Activated naive CD4-positive, alpha-beta T cell treated with anti-CD3 and anti-CD28 coated beads, Interleukin-2, amount 10 ng/mL, durations not matched to agents 7 days and 5 days (primary cell): ENCODE measurements around the gene ADGRB2.
A peak's percentile ranks its signal among the peaks of the same experiment; 100 is the strongest.
"Not testable (repeated sequence)": the region's sequence is repeated elsewhere in the genome, so short reads cannot be mapped to it uniquely, and the experiment has no call there.

Experiments used
- CTCF ChIA-PET: fragments of 350-600 bp; sonication (Branson Sonifier 250); formaldehyde crosslinking; loops from one replicate; lab custom pipeline; 2021; ENCODE audit warnings: antibody characterized with exemption; lab: Charles Lee
- DNase-seq: peaks from one replicate; pipeline ENCODE4 v3.0.0-alpha.2; 2020
- H3K27ac Mint-ChIP-seq: one replicate; pipeline ENCODE4 v1.8.0; 2021; ENCODE audit warnings: mild to moderate bottlenecking, moderate library complexity, mixed read lengths
- H3K27me3 Mint-ChIP-seq: one replicate; pipeline ENCODE4 v1.8.0; 2021; ENCODE audit warnings: mild to moderate bottlenecking, mixed read lengths
- H3K36me3 Mint-ChIP-seq: one replicate; pipeline ENCODE4 v1.8.0; 2021; ENCODE audit warnings: mixed read lengths
- H3K4me1 Mint-ChIP-seq: one replicate; pipeline ENCODE4 v1.8.0; 2021; ENCODE audit warnings: mixed read lengths
- H3K4me3 Mint-ChIP-seq: one replicate; pipeline ENCODE4 v1.8.0; 2021; ENCODE audit warnings: mild to moderate bottlenecking, moderate library complexity, mixed read lengths
- H3K9me3 Mint-ChIP-seq: one replicate; pipeline ENCODE4 v1.8.0; 2021; ENCODE audit warnings: mixed read lengths

ADGRB2 gene

DNA sequence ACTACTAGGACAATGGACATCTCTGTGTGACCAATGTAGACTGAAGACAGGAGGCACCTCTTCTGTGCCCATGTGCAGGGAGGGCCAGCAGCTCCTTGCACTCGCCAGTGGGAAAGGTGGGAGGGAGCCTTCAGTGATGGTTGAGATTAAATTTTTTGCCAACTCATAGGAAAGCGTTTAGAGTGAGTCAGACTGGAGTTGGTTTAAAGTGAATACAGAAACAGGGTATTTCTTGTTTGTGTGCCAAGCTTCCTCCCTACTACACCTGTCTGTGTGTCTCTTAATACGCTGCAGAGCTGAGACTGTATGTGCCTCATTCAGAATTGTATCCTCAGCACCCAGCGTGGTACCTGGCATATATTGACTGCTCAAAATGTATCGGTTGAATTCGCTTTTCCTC is 46.8 kb downstream of the ADGRB2 start:
- Mint-ChIP-seq H3K27ac (no peak overlapping the region), H3K27me3 (peaks cover 74% of the 10 kb centered on the region), H3K36me3 (no peaks in the 10 kb centered on the region), H3K4me3 (no peak overlapping the region), H3K4me1 (peaks cover 13% of the 10 kb centered on the region), H3K9me3 (no peaks in the 10 kb centered on the region)
- CTCF ChIA-PET, result interaction anchor here (0.9 to 2.8 kb wide), 6 partner anchors 12 to 204 kb away, joined by 3 to 13 read pairs (median 3); no protein-coding TSS in a partner anchor
- no peak for DNase-seq

DNA sequence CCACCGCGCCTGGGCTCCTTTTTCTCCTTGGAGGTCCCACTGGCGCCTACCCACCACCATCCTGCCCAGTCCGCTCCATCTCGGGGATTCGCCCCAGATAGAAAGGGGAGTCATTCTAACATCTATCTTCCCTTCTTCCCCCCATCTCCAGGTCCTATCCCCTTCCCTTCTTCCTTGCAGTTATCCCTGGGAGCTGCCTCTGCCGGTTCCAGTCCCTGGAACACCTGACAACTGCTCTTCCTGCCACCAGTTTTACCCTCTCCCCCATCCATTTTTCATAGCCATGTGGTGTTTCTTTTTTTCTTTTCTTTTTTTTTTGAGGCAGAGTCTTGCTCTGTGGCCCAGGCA is 48.3 kb downstream of the ADGRB2 start:
- CTCF ChIA-PET, result interaction anchor here (0.7 to 2.8 kb wide), 10 partner anchors 15 to 710 kb away, joined by 3 to 13 read pairs (median 3); no protein-coding TSS in a partner anchor
- H3K36me3 Mint-ChIP-seq, result no peaks in the 10 kb centered on the region
- DNase-seq, result no peak
- H3K27me3 Mint-ChIP-seq, result peaks cover 83% of the 10 kb centered on the region
- peaks cover 13% of the 10 kb centered on the region for H3K4me1 Mint-ChIP-seq
- no peak overlapping the region for H3K4me3 Mint-ChIP-seq
- H3K27ac Mint-ChIP-seq, result no peak overlapping the region
- no peaks in the 10 kb centered on the region for H3K9me3 Mint-ChIP-seq

GRCh38 chr1:31715087-31715872 is 48.9 kb downstream of the ADGRB2 start:
- no peak overlapping the region for H3K4me3 Mint-ChIP-seq
- no peaks in the 10 kb centered on the region for H3K36me3 Mint-ChIP-seq
- peak; percentile 50 for DNase-seq
- peaks cover 82% of the 10 kb centered on the region for H3K27me3 Mint-ChIP-seq
- no peaks in the 10 kb centered on the region for H3K9me3 Mint-ChIP-seq
- CTCF ChIA-PET, result interaction anchor here (0.5 to 2.8 kb wide), 9 partner anchors 16 to 710 kb away, joined by 3 to 13 read pairs (median 3); no protein-coding TSS in a partner anchor
- H3K4me1 Mint-ChIP-seq, result peaks cover 13% of the 10 kb centered on the region
- H3K27ac Mint-ChIP-seq, result no peak overlapping the region

- Mint-ChIP-seq H3K4me3 (peak overlapping the region; percentile 19), H3K27ac (no peak overlapping the region), H3K27me3 (peaks cover 86% of the 10 kb centered on the region), H3K36me3 (no peaks in the 10 kb centered on the region), H3K4me1 (peaks cover 13% of the 10 kb centered on the region), H3K9me3 (no peaks in the 10 kb centered on the region)
- CTCF ChIA-PET, result interaction anchor here (0.6 to 1.5 kb wide), 8 partner anchors 11 to 293 kb away, joined by 3 to 7 read pairs (median 3); no protein-coding TSS in a partner anchor
- peak; percentile 40 for DNase-seq
These were observed 49.6 kb downstream of the ADGRB2 start for GRCh38 chr1:31714442-31715086.

DNA sequence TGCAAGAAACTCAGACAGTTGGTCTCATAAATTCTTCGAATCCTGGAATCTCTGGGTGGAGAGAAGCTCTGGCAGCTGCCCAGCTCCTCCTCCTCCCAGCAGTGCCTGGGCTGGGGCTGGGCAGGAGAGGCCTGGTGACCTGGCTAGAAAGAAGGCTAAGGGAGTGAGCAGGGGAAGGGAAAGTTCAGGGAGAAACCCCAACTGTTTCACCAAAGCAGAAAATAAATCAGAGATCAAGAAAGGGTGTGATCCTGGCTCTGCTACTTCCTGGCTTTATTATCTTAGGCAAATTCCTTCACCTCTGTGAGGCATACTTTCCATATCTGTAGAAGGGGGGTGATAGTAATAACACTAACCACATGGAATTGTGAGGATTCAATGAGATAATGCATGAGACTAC is 51.5 kb downstream of the ADGRB2 start:
- CTCF ChIA-PET, result interaction anchor here (0.8 to 1.5 kb wide), 4 partner anchors 8 to 76 kb away, joined by 3 to 4 read pairs (median 4); no protein-coding TSS in a partner anchor
- H3K27me3 Mint-ChIP-seq, result peaks cover 83% of the 10 kb centered on the region

GRCh38 chr1:31712068-31712467 is 52.1 kb downstream of the ADGRB2 start:
- Mint-ChIP-seq H3K36me3 (no peaks in the 10 kb centered on the region), H3K4me3 (no peak overlapping the region), H3K9me3 (no peaks in the 10 kb centered on the region), H3K4me1 (peaks cover 18% of the 10 kb centered on the region), H3K27me3 (peaks cover 83% of the 10 kb centered on the region), H3K27ac (no peak overlapping the region)
- CTCF ChIA-PET, result interaction anchor here (0.8 to 1.5 kb wide), 4 partner anchors 9 to 77 kb away, joined by 3 to 4 read pairs (median 4); no protein-coding TSS in a partner anchor
- no peak for DNase-seq

More for the DNA sequence above, 51.5 kb downstream of the ADGRB2 start:
- Mint-ChIP-seq H3K36me3 (no peaks in the 10 kb centered on the region), H3K4me1 (peaks cover 16% of the 10 kb centered on the region), H3K4me3 (no peak overlapping the region), H3K27ac (no peak overlapping the region), H3K9me3 (no peaks in the 10 kb centered on the region)
- DNase-seq, result no peak

- Mint-ChIP-seq H3K4me3 (no peak overlapping the region), H3K4me1 (peaks cover 23% of the 10 kb centered on the region), H3K27me3 (peaks cover 79% of the 10 kb centered on the region), H3K9me3 (no peaks in the 10 kb centered on the region), H3K36me3 (no peaks in the 10 kb centered on the region), H3K27ac (no peak overlapping the region)
- CTCF ChIA-PET, result interaction anchor here (1.3 to 1.6 kb wide), 3 partner anchors 37 to 60 kb away, joined by 3 to 4 read pairs (median 4); no protein-coding TSS in a partner anchor
- DNase-seq, result no peak
These were observed 55.8 kb downstream of the ADGRB2 start for GRCh38 chr1:31708324-31708723.

GRCh38 chr1:31707711-31708110 is 56.4 kb downstream of the ADGRB2 start:
- Mint-ChIP-seq H3K4me3 (no peak overlapping the region), H3K27me3 (peaks cover 81% of the 10 kb centered on the region), H3K9me3 (no peaks in the 10 kb centered on the region), H3K36me3 (no peaks in the 10 kb centered on the region), H3K27ac (no peak overlapping the region), H3K4me1 (peaks cover 23% of the 10 kb centered on the region)
- CTCF ChIA-PET, result interaction anchor here (1.3 to 1.6 kb wide), 2 partner anchors 38 to 61 kb away, joined by 3 to 4 read pairs; no protein-coding TSS in a partner anchor
- no peak for DNase-seq

DNA sequence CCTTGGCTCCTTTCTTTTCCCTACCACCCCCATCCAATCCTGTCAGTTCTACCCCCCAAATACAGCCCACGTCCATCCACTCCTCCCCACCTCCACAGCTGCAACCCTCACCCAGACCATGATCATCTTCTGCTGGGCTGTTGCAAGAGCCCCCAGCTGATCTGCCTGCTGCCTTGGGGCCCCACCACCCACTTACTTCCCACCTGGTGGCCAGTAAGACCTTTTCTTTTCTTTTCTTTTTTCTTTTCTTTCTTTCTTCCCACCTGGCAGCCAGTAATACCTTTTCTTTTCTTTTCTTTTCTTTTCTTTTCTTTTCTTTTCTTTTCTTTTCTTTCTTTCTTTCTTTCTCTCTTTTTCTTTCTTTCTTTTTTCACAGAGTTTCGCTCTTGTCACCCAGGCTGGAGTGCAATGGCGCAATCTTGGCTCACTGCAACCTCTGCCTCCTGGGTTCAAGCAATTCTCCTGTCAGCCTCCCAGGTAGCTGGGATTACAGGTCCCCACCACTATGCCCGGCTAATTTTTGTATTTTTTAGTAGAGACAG is 57.0 kb downstream of the ADGRB2 start:
- not testable (repeated sequence) for H3K27ac Mint-ChIP-seq, H3K4me3 Mint-ChIP-seq, DNase-seq, H3K36me3 Mint-ChIP-seq, H3K9me3 Mint-ChIP-seq
- CTCF ChIA-PET, result interaction anchor here (1.6 kb wide), 1 partner anchor 37 kb away, joined by 4 read pairs; no protein-coding TSS in a partner anchor
- H3K4me1 Mint-ChIP-seq, result peaks cover 23% of the 10 kb centered on the region
- H3K27me3 Mint-ChIP-seq, result peaks cover 81% of the 10 kb centered on the region

- Mint-ChIP-seq H3K4me3 (no peak overlapping the region), H3K9me3 (no peaks in the 10 kb centered on the region), H3K4me1 (peaks cover 23% of the 10 kb centered on the region), H3K36me3 (no peaks in the 10 kb centered on the region), H3K27me3 (peaks cover 82% of the 10 kb centered on the region), H3K27ac (no peak overlapping the region)
- CTCF ChIA-PET, result interaction anchor here (1.6 to 4.2 kb wide), 2 partner anchors 36 to 43 kb away, joined by 4 to 23 read pairs; no protein-coding TSS in a partner anchor
- DNase-seq, result no peak
These were observed 57.6 kb downstream of the ADGRB2 start for GRCh38 chr1:31706384-31707058.

- CTCF ChIA-PET, result interaction anchor here (0.6 to 4.2 kb wide), 8 partner anchors 12 to 118 kb away, joined by 3 to 23 read pairs (median 4); no protein-coding TSS in a partner anchor
- peak; percentile 63 for DNase-seq
- peaks cover 23% of the 10 kb centered on the region for H3K4me1 Mint-ChIP-seq
- peaks cover 83% of the 10 kb centered on the region for H3K27me3 Mint-ChIP-seq
- no peaks in the 10 kb centered on the region for H3K36me3 Mint-ChIP-seq
- H3K27ac Mint-ChIP-seq, result no peak overlapping the region
- H3K4me3 Mint-ChIP-seq, result no peak overlapping the region
- no peaks in the 10 kb centered on the region for H3K9me3 Mint-ChIP-seq
These were observed 58.9 kb downstream of the ADGRB2 start for GRCh38 chr1:31705080-31705866.

- Mint-ChIP-seq H3K27ac (no peak overlapping the region), H3K9me3 (no peaks in the 10 kb centered on the region), H3K36me3 (no peaks in the 10 kb centered on the region), H3K27me3 (peaks cover 86% of the 10 kb centered on the region), H3K4me3 (no peak overlapping the region), H3K4me1 (peaks cover 28% of the 10 kb centered on the region)
- no peak for DNase-seq
- CTCF ChIA-PET, result interaction anchor here (1.0 to 4.2 kb wide), 6 partner anchors 41 to 114 kb away, joined by 3 to 23 read pairs (median 4); no protein-coding TSS in a partner anchor
These were observed 59.7 kb downstream of the ADGRB2 start for GRCh38 chr1:31704271-31705079.
